ENCODE data around the gene GALNT7. TPM values are rescaled to one million over a fixed set of nuclear protein-coding genes. Genes with fewer than 3 reads are reported as not detected.
"Not testable (repeated sequence)": the region's sequence is repeated elsewhere in the genome, so short reads cannot be mapped to it uniquely, and the experiment has no call there.

The GALNT7 gene
- total RNA-seq, 1 donor from 2014 or later = 22.0 TPM

DNA sequence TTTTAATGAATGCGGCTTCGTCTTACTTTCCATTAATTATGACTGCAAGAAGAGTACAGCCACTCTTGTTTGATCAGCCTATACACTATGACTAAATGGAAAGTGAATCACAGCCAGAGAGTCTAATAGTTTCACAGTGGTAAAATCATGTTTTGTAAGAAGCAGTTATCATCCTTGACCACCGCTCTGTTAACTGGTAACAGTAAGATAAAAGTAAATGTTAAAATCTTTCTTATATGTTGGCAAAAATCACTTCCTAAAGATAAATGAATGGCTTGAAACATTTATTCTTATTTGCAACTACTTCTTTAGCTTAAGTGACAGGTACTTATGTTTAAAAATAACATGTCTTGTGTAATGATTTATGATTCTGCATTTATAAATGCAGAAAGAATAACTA, 13.2 kb downstream of the GALNT7 start:
- intact Hi-C loops (cut with DNase I) = no loop called here
- no peaks in the 10 kb centered on the region for H3K9me3 ChIP-seq
- H3K27ac ChIP-seq = no peak overlapping the region
- ATAC-seq (peak in 1 of 2 donors; percentile 67), DNase-seq (no peak)
- TF ChIP-seq, protein P1, sequence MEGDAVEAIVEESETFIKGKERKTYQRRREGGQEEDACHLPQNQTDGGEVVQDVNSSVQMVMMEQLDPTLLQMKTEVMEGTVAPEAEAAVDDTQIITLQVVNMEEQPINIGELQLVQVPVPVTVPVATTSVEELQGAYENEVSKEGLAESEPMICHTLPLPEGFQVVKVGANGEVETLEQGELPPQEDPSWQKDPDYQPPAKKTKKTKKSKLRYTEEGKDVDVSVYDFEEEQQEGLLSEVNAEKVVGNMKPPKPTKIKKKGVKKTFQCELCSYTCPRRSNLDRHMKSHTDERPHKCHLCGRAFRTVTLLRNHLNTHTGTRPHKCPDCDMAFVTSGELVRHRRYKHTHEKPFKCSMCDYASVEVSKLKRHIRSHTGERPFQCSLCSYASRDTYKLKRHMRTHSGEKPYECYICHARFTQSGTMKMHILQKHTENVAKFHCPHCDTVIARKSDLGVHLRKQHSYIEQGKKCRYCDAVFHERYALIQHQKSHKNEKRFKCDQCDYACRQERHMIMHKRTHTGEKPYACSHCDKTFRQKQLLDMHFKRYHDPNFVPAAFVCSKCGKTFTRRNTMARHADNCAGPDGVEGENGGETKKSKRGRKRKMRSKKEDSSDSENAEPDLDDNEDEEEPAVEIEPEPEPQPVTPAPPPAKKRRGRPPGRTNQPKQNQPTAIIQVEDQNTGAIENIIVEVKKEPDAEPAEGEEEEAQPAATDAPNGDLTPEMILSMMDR (IDR thresholded peaks at IDR 0.05) = no peak
- no peak overlapping the region for H3K4me3 ChIP-seq
- H3K4me1 ChIP-seq = peaks cover 24% of the 10 kb centered on the region
- H3K36me3 ChIP-seq = no peaks in the 10 kb centered on the region
- H3K27me3 ChIP-seq (ENCODE audit: low read depth) = no peaks in the 10 kb centered on the region

DNA sequence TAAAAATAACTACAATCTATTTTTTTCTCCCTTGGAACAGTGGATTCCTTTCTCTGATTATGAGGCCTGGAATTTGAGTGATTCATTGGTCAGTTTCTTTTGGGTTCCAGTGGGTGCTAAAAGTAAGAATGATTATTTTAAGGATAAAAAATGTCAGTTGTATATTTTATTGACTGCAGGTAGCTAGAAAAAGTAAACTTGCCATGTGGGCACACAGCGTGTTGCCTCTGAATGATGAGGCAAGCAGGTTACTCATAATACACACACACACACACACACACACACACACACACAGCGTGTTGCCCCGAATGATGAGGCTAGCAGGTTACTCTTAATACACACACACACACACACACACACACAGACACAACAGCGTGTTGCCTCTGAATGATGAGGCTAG, 13.8 kb downstream of the GALNT7 start:
- TF ChIP-seq, protein P1 (IDR thresholded peaks at IDR 0.05) = no peak
- intact Hi-C loops (cut with DNase I) = no loop called here
- no peaks in the 10 kb centered on the region for H3K36me3 ChIP-seq
- H3K9me3 ChIP-seq = no peaks in the 10 kb centered on the region
- H3K4me1 ChIP-seq = peaks cover 24% of the 10 kb centered on the region
- H3K27me3 ChIP-seq (ENCODE audit: low read depth) = no peaks in the 10 kb centered on the region
- ATAC-seq (peak; percentile 42 to 43), DNase-seq (no peak)
- no peak overlapping the region for H3K4me3 ChIP-seq
- H3K27ac ChIP-seq = no peak overlapping the region

DNA sequence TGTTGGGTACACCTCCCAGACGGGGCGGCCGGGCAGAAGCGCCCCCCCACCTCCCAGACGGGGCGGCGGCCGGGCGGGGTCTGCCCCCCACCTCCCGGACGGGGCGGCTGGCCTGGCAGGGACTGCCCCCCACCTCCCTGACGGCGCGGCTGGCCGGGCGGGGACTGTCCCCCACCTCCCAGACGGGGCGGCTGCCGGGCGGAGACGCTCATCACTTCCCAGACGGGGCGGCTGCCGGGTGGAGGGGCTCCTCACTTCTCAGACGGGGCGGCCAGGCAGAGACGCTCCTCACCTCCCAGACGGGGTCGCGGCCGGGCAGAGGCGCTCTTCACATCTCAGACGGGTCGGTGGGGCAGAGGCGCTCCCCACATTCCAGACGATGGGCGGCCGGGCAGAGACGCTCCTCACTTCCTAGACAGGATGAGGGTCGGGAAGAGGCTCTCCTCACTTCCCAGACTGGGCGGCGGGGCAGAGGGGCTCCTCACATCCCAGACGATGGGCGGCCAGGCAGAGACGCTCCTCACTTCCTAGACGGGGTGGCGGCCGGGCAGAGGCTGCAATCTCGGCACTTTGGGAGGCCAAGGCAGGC, 15.1 kb downstream of the GALNT7 start:
- peaks cover 24% of the 10 kb centered on the region for H3K4me1 ChIP-seq

DNA sequence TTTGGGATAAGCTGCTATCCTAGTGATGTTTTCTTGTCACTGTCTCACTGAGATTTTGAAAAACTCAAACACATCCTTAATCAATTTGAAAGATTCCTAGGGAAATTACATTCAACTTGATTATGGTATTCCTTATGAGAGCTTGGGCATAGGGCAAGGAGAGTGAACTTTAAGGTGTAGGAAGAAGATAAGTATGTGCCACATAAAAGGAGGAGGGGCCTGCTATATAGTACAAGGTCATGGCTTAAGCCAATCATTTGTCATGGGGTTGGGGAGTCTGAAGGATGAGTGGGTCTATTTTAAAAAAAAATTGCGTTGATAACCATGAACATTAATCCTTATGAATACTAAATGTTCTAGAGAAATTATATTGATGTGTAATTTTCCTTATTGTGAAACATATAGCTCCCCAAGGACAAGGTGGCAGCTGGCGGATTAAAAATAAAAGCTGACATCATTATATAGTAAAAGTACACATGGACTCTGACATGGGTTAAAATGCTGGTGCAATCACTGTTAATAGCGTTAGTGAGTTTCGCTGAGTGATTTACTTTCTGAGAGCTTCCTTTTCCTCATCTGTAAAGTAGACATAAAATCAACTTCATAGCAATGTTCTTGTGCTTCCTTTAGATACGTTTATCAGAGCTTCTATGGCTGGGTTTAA, 17.4 kb downstream of the GALNT7 start:
- no peak for DNase-seq

More for the DNA sequence above, 15.1 kb downstream of the GALNT7 start:
- H3K4me3 ChIP-seq; intact Hi-C loops (cut with DNase I); H3K36me3 ChIP-seq; H3K27ac ChIP-seq; ATAC-seq; H3K27me3 ChIP-seq (ENCODE audit: low read depth); DNase-seq; H3K9me3 ChIP-seq: not testable (repeated sequence)

DNA sequence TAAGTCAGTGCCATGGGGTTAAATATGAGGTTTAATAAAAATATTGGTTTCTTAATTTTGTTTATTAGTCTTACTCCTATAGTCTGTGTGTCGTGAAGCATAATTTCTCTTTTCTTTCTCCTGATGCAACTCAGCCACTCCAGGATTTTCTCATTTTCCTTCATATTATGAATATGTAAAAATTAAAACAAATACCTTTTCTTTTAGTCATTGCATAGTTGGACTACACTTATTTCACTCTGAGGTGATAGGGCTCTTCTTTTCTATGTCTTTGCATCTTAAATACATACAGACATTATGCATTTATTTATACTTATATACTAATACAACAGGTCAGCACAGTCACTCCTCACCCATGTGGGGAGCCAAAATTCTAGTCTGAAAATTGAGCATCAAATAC, 19.1 kb downstream of the GALNT7 start:
- DNase-seq (no peak), ATAC-seq (no peak)
- intact Hi-C loops (cut with DNase I) = no loop called here
- Histone ChIP-seq H3K9me3 (no peaks in the 10 kb centered on the region), H3K4me3 (no peak overlapping the region), H3K4me1 (peaks cover 15% of the 10 kb centered on the region), H3K36me3 (no peaks in the 10 kb centered on the region), H3K27me3 (ENCODE audit: low read depth) (no peaks in the 10 kb centered on the region), H3K27ac (no peak overlapping the region)
- TF ChIP-seq, protein P1 (IDR thresholded peaks at IDR 0.05) = no peak

More for the DNA sequence above, 17.4 kb downstream of the GALNT7 start:
- Histone ChIP-seq H3K27me3 (ENCODE audit: low read depth) (no peaks in the 10 kb centered on the region), H3K36me3 (no peaks in the 10 kb centered on the region), H3K4me1 (peaks cover 24% of the 10 kb centered on the region), H3K4me3 (no peak overlapping the region), H3K9me3 (no peaks in the 10 kb centered on the region), H3K27ac (peak overlapping the region; percentile 14)
- intact Hi-C loops (cut with DNase I) = no loop called here
- peak in 1 of 2 donors; percentile 46 for ATAC-seq
- TF ChIP-seq, protein P1 (IDR thresholded peaks at IDR 0.05) = no peak

DNA sequence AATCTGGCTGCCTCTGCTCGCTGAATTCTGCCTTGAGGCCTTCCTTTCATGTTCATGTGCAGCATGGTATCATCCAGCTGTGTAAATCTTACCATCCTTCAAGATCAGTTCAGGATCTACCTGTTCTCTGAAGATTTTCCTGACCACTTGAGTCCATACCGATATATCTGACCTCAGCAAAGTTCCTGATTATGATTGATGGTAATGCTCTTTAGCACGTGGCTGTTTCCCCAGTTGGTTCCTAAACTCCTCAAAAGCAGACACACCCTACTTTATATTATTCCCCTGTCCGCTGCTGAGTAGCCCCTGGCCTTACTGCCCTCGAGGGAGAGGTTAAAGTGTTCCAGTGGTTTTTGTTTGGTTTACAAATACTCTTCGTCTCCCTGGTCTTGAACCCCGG, 20.0 kb downstream of the GALNT7 start:
- no peak overlapping the region for H3K27ac ChIP-seq
- ATAC-seq (no peak), DNase-seq (no peak)
- TF ChIP-seq, protein P1 (IDR thresholded peaks at IDR 0.05) = no peak
- no peaks in the 10 kb centered on the region for H3K9me3 ChIP-seq
- no peak overlapping the region for H3K4me3 ChIP-seq
- no peaks in the 10 kb centered on the region for H3K36me3 ChIP-seq
- peaks cover 15% of the 10 kb centered on the region for H3K4me1 ChIP-seq
- intact Hi-C loops (cut with DNase I) = no loop called here
- H3K27me3 ChIP-seq (ENCODE audit: low read depth) = no peaks in the 10 kb centered on the region

Measured in lower lobe of right lung (tissue), 2 donors.